Kidney epithelial cell (primary cell): ENCODE measurements around the gene THOC5. TPM values are rescaled to one million over a fixed set of nuclear protein-coding genes. Genes with fewer than 3 reads are reported as not detected.

Experiments
- total RNA-seq: library from RNA; depleted of rRNA; stranded (reverse); fragments of >200 nt; gene quantifications from 2 replicates; pipeline ENCODE4 v1.2.3, GENCODE V29; 2015

The THOC5 gene
- total RNA-seq, 1 donor from 2014 or later: 51.6 TPM

Other genes starting within 250 kb of the THOC5 start
- 8.9 and 10.3 TPM in 2 replicates for gene GAS2L1, start 247.1 kb downstream of the THOC5 start, total RNA-seq
- 0.33 TPM in 1 of 2 replicates, not detected in the other for gene RASL10A, start 238.1 kb downstream of the THOC5 start, total RNA-seq
- 65.2 and 71.6 TPM in 2 replicates for gene AP1B1, start 165.2 kb downstream of the THOC5 start, total RNA-seq
- not detected in 2 replicates for gene RFPL1, start 115.2 kb downstream of the THOC5 start, total RNA-seq
- 5.2 and 5.7 TPM in 2 replicates for gene NEFH, start 73.5 kb downstream of the THOC5 start, total RNA-seq
- gene NIPSNAP1, start 27.4 kb upstream of the THOC5 start, total RNA-seq: 102 and 111 TPM in 2 replicates
- 110 and 111 TPM in 2 replicates for gene NF2, start 49.9 kb upstream of the THOC5 start, total RNA-seq
- not detected in 2 replicates for gene CABP7, start 166.2 kb upstream of the THOC5 start, total RNA-seq
- gene ZMAT5, start 213.2 kb upstream of the THOC5 start, total RNA-seq: 34.2 and 37.1 TPM in 2 replicates
- 62.0 and 75.5 TPM in 2 replicates for gene UQCR10, start 213.6 kb upstream of the THOC5 start, total RNA-seq